Stimulated activated effector memory CD8-positive, alpha-beta T cell treated with anti-CD3 and anti-CD28 coated beads, Interleukin-12 subunit alpha, Interleukin-12 subunit beta, amount 100 ng/mL, for 72 hours (primary cell): ENCODE measurements around the gene TSPAN16.
A peak's percentile ranks its signal among the peaks of the same experiment; 100 is the strongest.
"Not testable (repeated sequence)": the region's sequence is repeated elsewhere in the genome, so short reads cannot be mapped to it uniquely, and the experiment has no call there.

ENCODE experiments used
- ATAC-seq: fragments of 150-1000 bp; cut with Tn5 transposase; 2 replicates; pipeline ENCODE4 v1.10.0; 2021
- DNase-seq, 2 donors: peaks; one replicate each; pipeline ENCODE4 v3.0.0; 2021 to 2022; ENCODE audit warnings: low spot score in 2 of 2
- H3K27ac Mint-ChIP-seq: one replicate; pipeline ENCODE4 v1.8.0; 2022; ENCODE audit warnings: mild to moderate bottlenecking, mixed read lengths
- H3K36me3 Mint-ChIP-seq: one replicate; pipeline ENCODE4 v1.8.0; 2022; ENCODE audit warnings: mild to moderate bottlenecking, mixed read lengths
- H3K4me1 Mint-ChIP-seq: one replicate; pipeline ENCODE4 v1.8.0; 2022; ENCODE audit warnings: mixed read lengths
- H3K4me3 Mint-ChIP-seq: one replicate; pipeline ENCODE4 v1.8.0; 2022; ENCODE audit warnings: mild to moderate bottlenecking, mixed read lengths
- H3K9me3 Mint-ChIP-seq: one replicate; pipeline ENCODE4 v1.8.0; 2022; ENCODE audit warnings: mixed read lengths

TSPAN16 gene

DNA sequence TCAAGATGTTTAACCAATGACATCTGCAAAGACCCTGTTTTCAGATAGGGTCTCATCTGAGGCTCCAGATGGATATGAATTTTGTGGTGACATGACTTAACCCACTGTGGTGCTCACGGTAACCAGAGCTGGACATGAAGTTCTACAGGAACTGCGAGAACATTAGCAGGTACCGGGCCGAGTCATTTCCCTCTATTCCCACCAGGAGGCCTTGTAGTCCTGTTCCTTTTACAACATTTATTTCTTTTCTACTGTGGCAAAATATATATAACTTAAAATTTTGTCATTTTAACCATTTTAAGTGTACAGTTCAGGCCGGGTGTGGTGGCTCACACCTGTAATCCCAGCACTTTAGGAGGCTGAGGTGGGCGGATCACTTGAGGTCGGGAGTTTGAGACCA lies 7.6 kb upstream of the TSPAN16 start:
- no peak for ATAC-seq
- H3K9me3 Mint-ChIP-seq = no peaks in the 10 kb centered on the region
- H3K4me3 Mint-ChIP-seq = no peak overlapping the region

DNA sequence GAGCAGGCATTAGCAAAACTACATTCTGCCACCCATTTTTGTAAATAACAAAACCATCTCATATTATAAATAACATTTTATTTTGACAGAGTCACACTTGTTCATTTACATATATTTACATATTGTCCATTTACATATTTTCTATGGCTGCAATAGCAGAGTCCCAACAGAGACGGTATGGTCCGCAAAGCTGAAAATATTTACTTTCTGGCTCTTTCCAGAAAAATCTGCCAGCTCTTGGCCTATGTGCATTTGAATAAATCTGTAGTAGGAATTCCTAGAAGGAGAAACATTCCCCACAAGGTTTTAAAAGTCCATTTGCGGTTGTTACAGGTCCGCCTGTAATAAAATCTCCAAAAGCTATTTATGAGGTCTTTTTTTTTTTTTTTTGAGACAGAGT lies 5.7 kb upstream of the TSPAN16 start:
- H3K9me3 Mint-ChIP-seq = no peaks in the 10 kb centered on the region
- no peak overlapping the region for H3K27ac Mint-ChIP-seq

More for the DNA sequence above, 7.6 kb upstream of the TSPAN16 start:
- Mint-ChIP-seq H3K36me3 (no peaks in the 10 kb centered on the region), H3K27ac (no peak overlapping the region), H3K4me1 (no peaks in the 10 kb centered on the region)
- DNase-seq = no peak

DNA sequence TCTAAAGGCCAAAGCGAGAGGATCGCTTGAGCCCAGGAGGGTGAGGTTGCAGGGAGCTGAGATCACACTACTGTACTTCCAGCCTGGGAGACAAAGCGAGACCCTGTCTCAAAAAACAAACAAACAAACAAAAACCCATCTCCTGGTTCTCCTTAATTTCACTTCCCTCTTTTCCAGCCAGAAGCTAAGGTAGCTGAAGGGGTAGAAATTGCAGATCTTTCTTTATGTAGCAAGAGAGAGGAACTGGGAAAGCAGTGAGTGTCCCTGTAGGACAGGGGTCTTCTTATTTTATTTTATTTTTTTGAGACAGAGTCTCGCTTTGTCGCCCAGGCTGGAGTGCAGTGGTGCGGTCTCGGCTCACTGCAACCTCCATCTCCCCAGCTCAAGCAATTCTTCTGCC lies 4.5 kb upstream of the TSPAN16 start:
- DNase-seq (no peak), ATAC-seq (no peak)
- no peak overlapping the region for H3K27ac Mint-ChIP-seq
- no peaks in the 10 kb centered on the region for H3K36me3 Mint-ChIP-seq
- peaks cover 9% of the 10 kb centered on the region for H3K4me1 Mint-ChIP-seq
- H3K9me3 Mint-ChIP-seq = no peaks in the 10 kb centered on the region
- H3K4me3 Mint-ChIP-seq = no peak overlapping the region

More for the DNA sequence above, 5.7 kb upstream of the TSPAN16 start:
- DNase-seq = no peak
- H3K4me1 Mint-ChIP-seq = peaks cover 9% of the 10 kb centered on the region
- no peaks in the 10 kb centered on the region for H3K36me3 Mint-ChIP-seq
- H3K4me3 Mint-ChIP-seq = no peak overlapping the region
- ATAC-seq = no peak

DNA sequence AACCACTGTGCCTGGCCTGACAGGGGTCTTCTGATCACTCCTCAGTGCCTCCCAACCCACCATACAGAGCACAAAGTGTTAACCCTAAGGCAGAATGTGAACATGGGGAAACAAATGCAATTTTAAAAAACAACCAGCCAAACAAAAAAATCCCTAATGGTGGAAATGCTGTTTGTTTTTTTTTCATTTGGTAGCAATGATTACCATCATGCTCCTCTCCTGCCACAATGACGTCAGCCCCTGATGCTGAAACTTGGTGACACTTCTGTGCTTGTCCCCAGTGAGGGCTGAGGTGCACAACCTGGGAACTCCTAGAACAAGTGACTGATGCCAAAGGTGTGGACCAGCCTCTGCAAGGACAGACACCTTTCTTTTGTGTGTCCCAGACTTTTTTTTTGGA lies 4.0 kb upstream of the TSPAN16 start:
- no peak overlapping the region for H3K27ac Mint-ChIP-seq
- no peak overlapping the region for H3K4me3 Mint-ChIP-seq
- H3K4me1 Mint-ChIP-seq = peaks cover 9% of the 10 kb centered on the region
- ATAC-seq (no peak), DNase-seq (no peak)
- H3K9me3 Mint-ChIP-seq = no peaks in the 10 kb centered on the region
- H3K36me3 Mint-ChIP-seq = no peaks in the 10 kb centered on the region

DNA sequence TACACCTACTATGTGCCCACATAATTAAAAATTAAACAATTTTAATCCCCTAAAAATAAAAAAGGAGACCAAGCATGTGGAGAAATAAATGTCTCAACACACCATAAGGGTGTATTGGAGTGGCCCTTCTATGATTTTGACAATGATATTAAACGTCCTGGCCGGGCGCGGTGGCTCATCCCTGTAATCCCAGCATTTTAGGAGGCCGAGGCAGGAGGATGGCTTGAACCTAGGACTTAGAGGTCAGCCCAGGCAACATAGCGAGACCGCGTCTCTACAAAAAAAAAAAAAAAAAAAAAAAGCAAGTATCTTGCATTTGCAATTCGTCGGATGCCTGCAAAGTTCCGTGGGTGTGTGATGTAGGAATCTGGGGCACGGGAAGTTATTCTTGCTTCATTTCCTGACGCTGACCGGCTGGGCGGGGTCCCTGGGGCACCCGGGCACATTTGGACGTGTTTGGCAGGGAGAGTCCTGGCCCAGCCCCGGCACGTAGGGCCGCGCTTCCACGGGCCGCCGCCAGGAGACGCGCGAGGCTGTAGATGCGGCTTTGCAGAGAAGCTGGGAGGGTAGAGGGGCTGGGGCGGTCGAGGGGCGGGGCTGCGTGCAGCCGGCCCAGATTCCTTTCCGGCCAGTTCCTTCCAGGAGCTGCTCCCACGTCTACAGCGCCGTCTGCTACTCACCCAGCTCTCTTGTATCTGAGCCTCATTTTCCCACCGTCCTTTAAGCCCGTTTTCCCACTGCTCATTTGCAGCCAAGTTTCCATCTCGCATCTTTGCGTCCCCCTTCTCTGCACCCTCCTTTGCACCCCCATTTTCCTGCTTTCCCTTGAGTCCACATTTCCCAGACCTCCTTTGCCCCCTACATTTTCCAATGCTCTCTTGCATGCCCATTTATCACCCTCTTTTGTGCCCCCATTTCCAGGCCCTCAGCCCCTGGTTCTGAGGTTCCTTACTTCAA lies 2.2 kb upstream of the TSPAN16 start:
- H3K36me3 Mint-ChIP-seq = no peaks in the 10 kb centered on the region
- H3K27ac Mint-ChIP-seq = no peak overlapping the region
- peaks cover 9% of the 10 kb centered on the region for H3K4me1 Mint-ChIP-seq
- no peaks in the 10 kb centered on the region for H3K9me3 Mint-ChIP-seq
- DNase-seq (peak; percentile 82 to 92), ATAC-seq (peak; percentile 94)
- H3K4me3 Mint-ChIP-seq = peak overlapping the region; percentile 52

DNA sequence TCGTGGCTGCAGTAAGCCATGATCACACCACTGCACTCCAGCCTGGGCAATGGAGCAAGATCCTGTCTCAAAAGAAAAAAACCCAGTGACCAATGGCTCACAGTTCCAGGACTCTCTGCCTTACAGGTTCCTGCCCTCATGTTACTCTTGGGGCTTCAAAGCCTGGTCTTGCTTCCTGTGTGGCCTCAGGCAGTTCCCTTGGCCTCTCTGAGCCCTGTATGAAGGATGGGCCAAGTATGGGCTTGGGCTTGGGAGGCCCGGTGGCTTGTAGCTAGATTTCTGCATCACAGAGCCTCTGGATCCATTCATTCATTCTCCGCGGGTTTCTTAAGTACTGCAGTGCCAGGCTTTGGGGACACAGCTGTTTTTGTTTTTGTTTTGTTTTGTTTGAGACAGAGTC lies 780 bp upstream of the TSPAN16 start:
- ATAC-seq (no peak), DNase-seq (no peak)
- H3K36me3 Mint-ChIP-seq = no peaks in the 10 kb centered on the region
- H3K4me3 Mint-ChIP-seq = no peak overlapping the region
- no peak overlapping the region for H3K27ac Mint-ChIP-seq
- peaks cover 9% of the 10 kb centered on the region for H3K4me1 Mint-ChIP-seq
- no peaks in the 10 kb centered on the region for H3K9me3 Mint-ChIP-seq

DNA sequence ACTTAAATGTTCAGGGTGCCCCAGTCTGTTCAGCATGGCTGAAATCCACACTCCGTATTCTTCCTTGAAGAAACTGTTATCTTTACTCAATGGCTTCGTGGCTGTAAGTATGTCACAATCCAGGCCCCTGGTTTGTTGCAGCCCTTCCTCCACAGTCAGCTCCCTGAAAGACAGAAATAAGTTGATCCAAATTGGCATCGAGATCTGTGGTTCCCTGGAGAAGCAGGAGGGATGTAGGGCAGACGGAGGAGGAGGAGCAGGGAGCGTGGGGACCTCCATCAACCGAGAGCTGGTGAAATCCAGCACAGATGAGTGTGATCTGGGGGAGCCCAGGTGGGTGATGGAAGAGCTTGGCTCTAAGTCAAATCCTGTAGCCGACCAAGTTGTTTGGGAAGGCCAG lies 304 bp downstream of the TSPAN16 start:
- Mint-ChIP-seq H3K9me3 (no peaks in the 10 kb centered on the region), H3K27ac (no peak overlapping the region), H3K4me1 (peaks cover 9% of the 10 kb centered on the region), H3K4me3 (no peak overlapping the region), H3K36me3 (no peaks in the 10 kb centered on the region)
- DNase-seq (no peak), ATAC-seq (no peak)

DNA sequence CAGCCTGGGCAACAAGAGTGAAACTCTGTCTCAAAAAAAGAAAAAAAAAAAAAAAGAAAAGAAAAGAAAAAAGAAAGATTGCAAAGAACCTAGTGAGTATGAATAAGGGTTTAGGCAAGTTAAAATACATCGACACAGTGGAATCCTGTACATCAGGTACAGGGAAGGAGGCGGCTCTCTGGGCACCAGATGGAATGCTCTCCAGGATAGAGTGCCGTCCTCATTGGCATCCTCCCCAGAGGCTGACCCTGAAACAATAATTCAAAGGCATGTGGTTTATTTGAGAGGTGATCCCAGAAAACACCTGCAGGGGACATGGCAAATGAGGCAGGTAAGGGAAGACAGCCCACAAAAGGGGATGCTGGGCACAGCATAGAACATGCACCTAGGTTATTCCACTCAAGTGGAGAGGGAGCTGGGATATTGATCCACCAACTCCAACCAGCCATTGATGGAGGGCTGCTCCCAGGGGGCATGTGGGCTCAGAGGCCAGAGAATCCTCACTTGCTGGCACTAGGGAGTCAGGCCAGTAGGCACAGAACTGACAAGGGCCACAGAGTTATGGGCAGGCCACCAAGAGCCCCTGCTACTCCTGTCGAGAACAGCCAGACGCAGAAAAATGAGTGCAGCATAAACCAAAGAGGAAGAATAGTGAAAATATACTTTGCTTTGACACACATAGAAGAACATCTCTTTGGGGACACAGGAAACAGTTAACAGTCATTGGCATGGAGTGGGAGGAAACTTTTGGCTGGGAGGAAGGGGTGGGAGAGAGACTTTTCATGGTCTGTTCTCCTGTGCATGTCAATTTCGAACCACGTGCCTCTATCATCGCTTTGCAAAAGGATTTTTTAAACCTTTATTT lies 4.2 kb downstream of the TSPAN16 start:
- H3K9me3 Mint-ChIP-seq = no peaks in the 10 kb centered on the region
- no peaks in the 10 kb centered on the region for H3K4me1 Mint-ChIP-seq
- DNase-seq (no peak), ATAC-seq (no peak)
- no peak overlapping the region for H3K4me3 Mint-ChIP-seq
- H3K36me3 Mint-ChIP-seq = no peaks in the 10 kb centered on the region
- no peak overlapping the region for H3K27ac Mint-ChIP-seq

DNA sequence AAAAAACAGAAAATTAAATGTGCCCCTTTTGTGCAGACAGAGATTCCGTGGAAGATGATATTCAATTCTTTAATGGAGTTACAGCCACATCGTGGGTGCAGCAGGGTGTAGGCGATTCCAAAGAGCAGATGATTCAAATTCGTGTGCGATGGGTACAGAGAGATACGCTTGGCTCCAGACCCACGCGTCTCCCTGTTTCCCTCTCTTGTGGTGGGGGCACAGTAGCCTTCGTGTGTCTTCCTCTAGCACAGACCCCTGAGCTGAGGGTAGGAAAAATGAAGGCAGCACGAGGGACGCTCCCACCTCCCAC lies 4.8 kb downstream of the TSPAN16 start:
- H3K36me3 Mint-ChIP-seq = no peaks in the 10 kb centered on the region
- no peaks in the 10 kb centered on the region for H3K4me1 Mint-ChIP-seq
- no peak overlapping the region for H3K4me3 Mint-ChIP-seq
- no peak for DNase-seq
- H3K9me3 Mint-ChIP-seq = no peaks in the 10 kb centered on the region
- H3K27ac Mint-ChIP-seq = no peak overlapping the region
- no peak for ATAC-seq

DNA sequence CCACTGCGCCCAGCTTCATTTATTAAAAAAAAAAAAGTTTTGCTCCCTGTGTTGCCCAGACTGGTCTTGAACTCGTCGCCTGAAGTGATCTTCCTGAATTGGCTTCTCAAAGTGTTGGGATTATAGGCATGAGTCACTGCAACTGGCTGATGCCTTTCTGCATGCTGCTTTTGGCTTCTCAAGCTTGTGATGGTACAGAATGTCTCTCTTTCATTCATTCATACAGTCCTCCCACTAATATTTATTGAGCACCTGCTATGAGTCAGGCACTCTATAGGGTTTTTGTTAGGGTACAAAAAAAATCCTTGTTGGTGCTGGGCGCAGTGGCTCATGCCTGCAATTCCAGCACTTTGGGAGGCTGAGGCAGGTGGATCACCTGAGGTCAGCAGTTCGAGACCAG lies 9.0 kb downstream of the TSPAN16 start:
- no peaks in the 10 kb centered on the region for H3K4me1 Mint-ChIP-seq
- no peaks in the 10 kb centered on the region for H3K36me3 Mint-ChIP-seq
- H3K4me3 Mint-ChIP-seq = no peak overlapping the region
- H3K9me3 Mint-ChIP-seq = no peaks in the 10 kb centered on the region
- DNase-seq (no peak), ATAC-seq (no peak)
- no peak overlapping the region for H3K27ac Mint-ChIP-seq

DNA sequence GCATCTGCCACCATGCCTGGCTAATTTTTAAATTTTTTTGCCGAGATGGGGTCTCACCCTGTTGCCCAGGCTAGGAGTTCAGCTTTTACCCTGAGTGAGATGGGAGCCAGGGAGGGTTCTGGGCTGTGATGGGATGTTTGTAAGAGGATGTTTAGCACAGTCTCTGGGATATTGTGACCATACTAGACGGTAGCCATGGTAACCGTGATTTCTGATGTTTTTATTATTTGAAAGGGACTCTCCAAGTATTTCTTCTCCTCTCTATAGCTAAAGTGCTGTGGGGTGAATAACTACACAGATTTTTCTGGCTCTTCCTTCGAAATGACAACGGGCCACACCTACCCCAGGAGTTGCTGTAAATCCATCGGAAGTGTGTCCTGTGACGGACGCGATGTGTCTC lies 10.4 kb downstream of the TSPAN16 start:
- H3K9me3 Mint-ChIP-seq = no peaks in the 10 kb centered on the region
- ATAC-seq (no peak), DNase-seq (no peak)
- no peaks in the 10 kb centered on the region for H3K36me3 Mint-ChIP-seq
- no peak overlapping the region for H3K27ac Mint-ChIP-seq
- H3K4me3 Mint-ChIP-seq = no peak overlapping the region
- H3K4me1 Mint-ChIP-seq = no peaks in the 10 kb centered on the region

DNA sequence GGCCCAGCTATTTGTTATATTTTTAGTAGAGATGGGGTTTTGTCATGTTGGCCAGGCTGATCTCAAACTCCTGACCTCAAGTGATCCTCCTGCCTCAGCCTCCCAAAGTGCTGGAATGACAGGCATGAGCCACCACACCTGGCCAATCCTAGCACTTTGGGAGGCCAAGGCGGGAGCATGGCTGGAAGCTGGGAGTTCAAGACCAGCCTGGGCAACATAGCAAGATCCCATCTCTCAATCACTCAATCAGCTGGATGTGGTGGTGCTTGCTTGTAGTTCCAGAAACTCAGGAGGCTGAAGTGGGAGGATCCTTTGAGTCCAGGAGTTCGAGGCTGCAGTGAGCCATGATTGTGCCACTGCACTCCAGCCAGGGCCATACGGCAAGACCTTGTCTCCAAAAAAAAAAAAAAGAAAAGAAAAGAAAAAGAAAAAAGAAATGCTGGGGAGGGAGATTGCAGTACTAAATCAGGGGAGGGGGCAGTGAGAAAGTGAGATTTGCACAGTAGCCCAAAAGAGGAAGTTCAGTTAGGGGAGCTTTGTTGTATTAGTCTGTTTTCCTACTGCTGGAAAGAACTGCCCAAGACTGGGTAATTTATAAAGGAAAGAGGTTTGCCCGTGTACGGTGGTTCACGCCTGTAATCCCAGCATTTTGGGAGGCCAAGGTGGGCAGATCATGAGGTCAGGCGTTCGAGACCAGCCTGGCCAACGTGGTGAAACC lies 24.5 kb downstream of the TSPAN16 start:
- not testable (repeated sequence) for DNase-seq, H3K9me3 Mint-ChIP-seq, H3K4me3 Mint-ChIP-seq, H3K36me3 Mint-ChIP-seq, ATAC-seq
- Mint-ChIP-seq H3K27ac (peak overlapping the region; percentile 24), H3K4me1 (peaks cover 20% of the 10 kb centered on the region)

DNA sequence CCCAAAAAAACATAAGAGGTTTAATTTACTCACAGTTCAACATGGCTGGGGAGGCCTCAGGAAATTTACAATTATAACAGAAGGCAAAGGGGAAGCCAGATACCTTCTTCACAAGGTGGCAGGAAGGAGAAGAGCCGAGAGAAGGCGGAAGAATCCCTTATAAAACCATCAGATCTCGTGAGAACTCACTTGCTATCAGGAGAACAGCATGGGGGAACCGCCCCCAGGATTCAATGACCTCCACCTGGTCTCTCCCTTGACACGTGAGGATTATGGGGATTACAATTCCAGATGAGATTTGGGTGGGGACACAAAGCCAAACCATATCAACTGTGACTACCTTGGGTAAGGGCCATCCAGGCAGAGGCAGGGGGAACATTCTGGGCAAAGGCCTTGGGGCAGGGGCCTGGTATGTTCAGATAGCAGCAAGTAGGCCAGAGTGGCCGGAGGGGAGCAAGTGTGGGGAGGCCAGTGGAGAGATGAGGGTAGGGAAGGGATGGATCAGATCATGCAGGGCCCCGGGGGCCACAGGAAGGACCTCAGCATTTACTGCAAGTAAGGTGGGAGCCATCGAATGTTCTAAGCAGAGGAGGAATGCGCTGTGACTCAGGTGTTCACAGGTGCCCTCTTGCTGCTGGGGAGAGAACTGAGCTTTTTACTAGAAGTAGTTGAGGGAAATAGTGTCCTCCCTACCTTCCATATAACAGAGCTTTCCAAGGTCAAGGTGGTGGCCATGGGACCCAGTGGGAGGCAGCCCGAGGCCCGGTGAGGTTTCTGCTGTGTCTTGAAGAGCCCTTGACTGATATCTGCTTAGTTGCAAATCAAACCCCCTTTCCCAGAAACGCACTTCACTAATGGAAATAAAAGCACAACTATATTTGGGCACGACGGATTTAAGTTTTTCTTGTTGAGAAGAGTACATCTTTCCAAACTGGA lies 25.5 kb downstream of the TSPAN16 start:
- Mint-ChIP-seq H3K4me3 (no peak overlapping the region), H3K36me3 (no peaks in the 10 kb centered on the region), H3K27ac (no peak overlapping the region), H3K4me1 (peaks cover 20% of the 10 kb centered on the region), H3K9me3 (no peaks in the 10 kb centered on the region)
- ATAC-seq (no peak), DNase-seq (no peak)

DNA sequence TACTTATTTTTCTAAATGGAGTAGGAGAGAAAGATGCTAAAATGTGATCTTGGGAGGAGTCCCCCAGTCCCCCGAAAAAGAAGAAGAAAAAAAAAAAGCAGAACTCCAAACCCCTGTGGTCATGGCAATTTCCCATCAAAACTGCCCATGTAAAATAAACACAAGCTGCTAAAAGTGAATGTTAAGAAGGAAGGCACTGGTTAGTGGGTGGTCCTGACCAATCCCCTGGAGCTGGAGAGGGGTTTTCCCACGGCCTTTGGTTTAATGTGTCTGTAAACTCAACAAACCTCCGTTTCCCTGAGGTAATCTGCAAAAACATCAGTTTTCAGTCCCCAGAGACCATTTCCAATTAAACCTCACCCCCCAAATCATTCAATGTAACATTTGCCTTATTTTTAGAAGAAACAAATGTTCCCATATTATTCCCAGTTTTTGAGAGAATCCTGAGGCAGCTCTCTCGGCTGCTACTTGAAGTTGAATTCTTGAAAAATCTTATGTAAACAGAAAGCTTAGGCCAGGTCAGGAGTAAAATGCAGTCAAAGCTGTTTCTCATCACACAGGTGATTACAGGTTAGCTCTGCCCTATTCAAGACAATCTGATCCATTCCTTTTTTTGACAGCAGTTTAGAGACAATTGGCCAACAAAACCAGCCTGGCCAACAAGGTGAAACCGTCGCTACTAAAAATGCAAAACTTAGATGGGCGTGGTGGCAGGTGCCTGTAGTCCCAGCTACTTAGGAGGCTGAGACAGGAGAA lies 26.5 kb downstream of the TSPAN16 start:
- Mint-ChIP-seq H3K27ac (no peak overlapping the region), H3K36me3 (no peaks in the 10 kb centered on the region), H3K4me3 (no peak overlapping the region), H3K9me3 (no peaks in the 10 kb centered on the region), H3K4me1 (peaks cover 20% of the 10 kb centered on the region)
- DNase-seq (no peak), ATAC-seq (no peak)
